HEK293 (cell line): ENCODE measurements around the gene CD68.

Experiments
- CTCF ChIA-PET: fragments of 350-600 bp; formaldehyde crosslinking; extraction: SDS; loops from one replicate; lab custom pipeline; 2021; ENCODE audit warnings: antibody characterized with exemption; lab: Yijun Ruan, JAX
- POLR2A ChIA-PET: fragments of 300-600 bp; formaldehyde crosslinking; extraction: SDS; loops from one replicate; lab custom pipeline; 2020; ENCODE audit warnings: antibody characterized with exemption, inconsistent platforms; lab: Yijun Ruan, JAX
- H3K27ac ChIP-seq: fragments of 200-500 bp; sonication (Bioruptor generic); 2 replicates; pipeline ENCODE4 v1.5.1; 2014; ENCODE audit warnings: low read depth, low read length, control low read depth, inconsistent platforms; ENCODE audit errors: extremely low read depth
- H3K36me3 ChIP-seq, 2 experiments: fragments of 200-500 bp in 1 of 2; sonication (Bioruptor generic) in 1 of 2; 1 replicate in 1 of 2; 2 replicates in 1 of 2; pipeline ENCODE4 v1.5.1; 2014 to 2017; ENCODE audit warnings: inconsistent platforms in 2 of 2, low read length in 2 of 2; ENCODE audit not compliant: control insufficient read depth in 2 of 2, insufficient read depth in 1 of 2
- H3K4me1 ChIP-seq: fragments of 200-500 bp; sonication (Bioruptor generic); 2 replicates; pipeline ENCODE4 v1.5.1; 2014; ENCODE audit warnings: mild to moderate bottlenecking, low read length, inconsistent platforms; ENCODE audit not compliant: control insufficient read depth, insufficient read depth
- H3K4me3 ChIP-seq: 2 replicates; pipeline ENCODE4 v1.5.1; 2011; ENCODE audit warnings: low read depth, mild to moderate bottlenecking, control low read depth, low read length, moderate library complexity
- H3K9me3 ChIP-seq: fragments of 200-500 bp; sonication (Bioruptor generic); 2 replicates; pipeline ENCODE4 v1.5.1; 2014; ENCODE audit warnings: low read depth, low read length, inconsistent platforms; ENCODE audit not compliant: control insufficient read depth, insufficient read depth
- GLIS1 ChIP-seq: fragments of 450-650 bp; formaldehyde crosslinking; IDR thresholded peaks from 2 replicates; pipeline ENCODE4 v1.5.1; 2016; ENCODE audit warnings: missing biosample characterization, missing genetic modification characterization
- KLF1 ChIP-seq: fragments of 450-650 bp; formaldehyde crosslinking; IDR thresholded peaks from 2 replicates; pipeline ENCODE4 v1.5.1; 2016; ENCODE audit warnings: missing biosample characterization, missing genetic modification characterization
- MYNN ChIP-seq: fragments of 450-650 bp; formaldehyde crosslinking; IDR thresholded peaks from 2 replicates; pipeline ENCODE4 v1.5.1; 2016; ENCODE audit warnings: missing biosample characterization, missing genetic modification characterization, borderline replicate concordance
- PRDM1 ChIP-seq: fragments of 450-650 bp; formaldehyde crosslinking; IDR thresholded peaks from 2 replicates; pipeline ENCODE4; 2016; ENCODE audit warnings: missing biosample characterization, missing genetic modification characterization
- ZIC2 ChIP-seq: fragments of 450-650 bp; formaldehyde crosslinking; IDR thresholded peaks from 2 replicates; pipeline ENCODE4 v1.5.1; 2016; ENCODE audit warnings: missing biosample characterization, missing genetic modification characterization
- ZNF112 ChIP-seq: fragments of 450-650 bp; formaldehyde crosslinking; IDR thresholded peaks from 2 replicates; pipeline ENCODE4 v1.5.0; 2017; ENCODE audit warnings: missing biosample characterization, missing genetic modification characterization
- ZNF16 ChIP-seq: fragments of 450-650 bp; formaldehyde crosslinking; IDR thresholded peaks from 2 replicates; pipeline ENCODE4 v1.5.1; 2016; ENCODE audit warnings: low read depth, missing biosample characterization, missing genetic modification characterization
- ZNF175 ChIP-seq: fragments of 450-650 bp; formaldehyde crosslinking; IDR thresholded peaks from 2 replicates; pipeline ENCODE4 v1.5.1; 2016; ENCODE audit warnings: missing biosample characterization, missing genetic modification characterization
- ZNF202 ChIP-seq: fragments of 450-650 bp; formaldehyde crosslinking; IDR thresholded peaks from 2 replicates; pipeline ENCODE4 v1.5.1; 2016; ENCODE audit warnings: missing biosample characterization, missing genetic modification characterization, borderline replicate concordance
- ZNF274 ChIP-seq, 2 experiments: fragments of 200-500 bp in 1 of 2; fragments of 450-650 bp in 1 of 2; sonication (Bioruptor generic) in 1 of 2; formaldehyde crosslinking in 1 of 2; IDR thresholded peaks; 2 replicates each; pipeline versions ENCODE4 v1.5.1 to v1.6.1; 2014 to 2016; ENCODE audit warnings: borderline replicate concordance in 1 of 2, inconsistent platforms in 1 of 2, low read length in 1 of 2, missing biosample characterization in 1 of 2, missing genetic modification characterization in 1 of 2
- ZNF292 ChIP-seq: fragments of 450-650 bp; formaldehyde crosslinking; IDR thresholded peaks from 2 replicates; pipeline ENCODE4 v1.5.1; 2016; ENCODE audit warnings: low read depth, missing biosample characterization, missing genetic modification characterization, borderline replicate concordance
- ZNF302 ChIP-seq: fragments of 450-650 bp; formaldehyde crosslinking; IDR thresholded peaks from 2 replicates; pipeline ENCODE4 v1.5.1; 2016; ENCODE audit warnings: missing biosample characterization, missing genetic modification characterization, low read depth
- ZNF335 ChIP-seq: fragments of 450-650 bp; formaldehyde crosslinking; conservative IDR thresholded peaks from 2 replicates; pipeline ENCODE4 v1.5.1; 2016; ENCODE audit warnings: missing biosample characterization, missing genetic modification characterization
- ZNF426 ChIP-seq: fragments of 450-650 bp; formaldehyde crosslinking; IDR thresholded peaks from 2 replicates; pipeline ENCODE4 v1.5.1; 2017; ENCODE audit warnings: missing biosample characterization, missing genetic modification characterization, mild to moderate bottlenecking, inconsistent platforms, moderate library complexity
- ZNF623 ChIP-seq: fragments of 450-650 bp; formaldehyde crosslinking; IDR thresholded peaks from 2 replicates; pipeline ENCODE4 v1.5.1; 2016; ENCODE audit warnings: missing biosample characterization, missing genetic modification characterization
- ZNF654 ChIP-seq: fragments of 450-650 bp; formaldehyde crosslinking; IDR thresholded peaks from 2 replicates; pipeline ENCODE4 v1.5.1; 2016; ENCODE audit warnings: low read depth, missing biosample characterization, missing genetic modification characterization
- TF ChIP-seq, protein P1 (sequence below): fragments of 450-650 bp; formaldehyde crosslinking; IDR thresholded peaks from 2 replicates; pipeline ENCODE4 v1.5.1; 2017; ENCODE audit warnings: missing biosample characterization, missing genetic modification characterization
- TF ChIP-seq, protein P2 (sequence below): fragments of 450-650 bp; IDR thresholded peaks from 2 replicates; pipeline ENCODE4 v1.5.1; 2018; ENCODE audit warnings: missing biosample characterization, mild to moderate bottlenecking, missing genetic modification characterization
- TF ChIP-seq, protein P3 (sequence below): fragments of 450-650 bp; formaldehyde crosslinking; IDR thresholded peaks from 2 replicates; pipeline ENCODE4 v1.5.1; 2016; ENCODE audit warnings: missing biosample characterization, missing genetic modification characterization
- TF ChIP-seq, protein P4 (sequence below): fragments of 450-650 bp; formaldehyde crosslinking; IDR thresholded peaks from 2 replicates; pipeline ENCODE4 v1.5.1; 2016; ENCODE audit warnings: missing biosample characterization, missing genetic modification characterization
- TF ChIP-seq, protein P5 (sequence below): fragments of 450-650 bp; formaldehyde crosslinking; IDR thresholded peaks from 2 replicates; pipeline ENCODE4 v1.5.1; 2016; ENCODE audit warnings: missing biosample characterization, missing genetic modification characterization
- TF ChIP-seq, protein P6 (sequence below): fragments of 450-650 bp; formaldehyde crosslinking; IDR thresholded peaks from 2 replicates; pipeline ENCODE4 v1.5.1; 2016; ENCODE audit warnings: missing biosample characterization, missing genetic modification characterization
- TF ChIP-seq, protein P7 (sequence below): fragments of 450-650 bp; formaldehyde crosslinking; IDR thresholded peaks from 2 replicates; pipeline ENCODE4 v1.5.1; 2016; ENCODE audit warnings: missing biosample characterization, missing genetic modification characterization

Gene CD68

DNA sequence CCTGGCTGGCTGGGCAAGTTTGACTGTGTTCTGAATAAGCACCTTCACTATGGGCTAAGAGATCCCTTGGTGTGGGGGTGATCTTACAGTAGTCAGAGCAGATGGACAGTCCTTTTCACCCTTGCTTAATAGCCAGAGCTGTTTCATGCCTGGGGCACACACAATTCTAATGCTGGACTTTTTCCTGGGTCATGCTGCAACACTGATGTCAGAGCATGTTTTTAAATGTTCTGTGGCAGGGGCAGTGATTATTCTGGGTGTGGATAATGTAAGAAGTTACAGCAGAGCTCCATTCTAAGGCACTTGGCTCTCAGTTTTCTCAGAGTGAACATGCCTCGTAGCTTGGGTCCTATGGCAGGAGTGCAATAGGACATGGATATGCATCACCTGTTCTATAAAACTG is 4.0 kb upstream of the CD68 start (continued):
- TF ChIP-seq, protein P1, sequence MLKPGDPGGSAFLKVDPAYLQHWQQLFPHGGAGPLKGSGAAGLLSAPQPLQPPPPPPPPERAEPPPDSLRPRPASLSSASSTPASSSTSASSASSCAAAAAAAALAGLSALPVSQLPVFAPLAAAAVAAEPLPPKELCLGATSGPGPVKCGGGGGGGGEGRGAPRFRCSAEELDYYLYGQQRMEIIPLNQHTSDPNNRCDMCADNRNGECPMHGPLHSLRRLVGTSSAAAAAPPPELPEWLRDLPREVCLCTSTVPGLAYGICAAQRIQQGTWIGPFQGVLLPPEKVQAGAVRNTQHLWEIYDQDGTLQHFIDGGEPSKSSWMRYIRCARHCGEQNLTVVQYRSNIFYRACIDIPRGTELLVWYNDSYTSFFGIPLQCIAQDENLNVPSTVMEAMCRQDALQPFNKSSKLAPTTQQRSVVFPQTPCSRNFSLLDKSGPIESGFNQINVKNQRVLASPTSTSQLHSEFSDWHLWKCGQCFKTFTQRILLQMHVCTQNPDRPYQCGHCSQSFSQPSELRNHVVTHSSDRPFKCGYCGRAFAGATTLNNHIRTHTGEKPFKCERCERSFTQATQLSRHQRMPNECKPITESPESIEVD (tag by site-specific recombination), result no peak
- TF ChIP-seq GLIS1 (tag by site-specific recombination) (no peak), ZNF274 (IDR thresholded peaks at IDR 0.05; ENCODE audit: low read length) (no peak), ZNF274 (tag by site-specific recombination; IDR thresholded peaks at IDR 0.05; ENCODE audit: borderline replicate concordance) (no peak), ZNF292 (tag by site-specific recombination) (no peak), ZIC2 (tag by site-specific recombination) (no peak), KLF1 (tag by site-specific recombination) (no peak), ZNF654 (no peak), ZNF202 (tag by site-specific recombination) (no peak), ZNF426 (no peak)
- TF ChIP-seq, protein P2, sequence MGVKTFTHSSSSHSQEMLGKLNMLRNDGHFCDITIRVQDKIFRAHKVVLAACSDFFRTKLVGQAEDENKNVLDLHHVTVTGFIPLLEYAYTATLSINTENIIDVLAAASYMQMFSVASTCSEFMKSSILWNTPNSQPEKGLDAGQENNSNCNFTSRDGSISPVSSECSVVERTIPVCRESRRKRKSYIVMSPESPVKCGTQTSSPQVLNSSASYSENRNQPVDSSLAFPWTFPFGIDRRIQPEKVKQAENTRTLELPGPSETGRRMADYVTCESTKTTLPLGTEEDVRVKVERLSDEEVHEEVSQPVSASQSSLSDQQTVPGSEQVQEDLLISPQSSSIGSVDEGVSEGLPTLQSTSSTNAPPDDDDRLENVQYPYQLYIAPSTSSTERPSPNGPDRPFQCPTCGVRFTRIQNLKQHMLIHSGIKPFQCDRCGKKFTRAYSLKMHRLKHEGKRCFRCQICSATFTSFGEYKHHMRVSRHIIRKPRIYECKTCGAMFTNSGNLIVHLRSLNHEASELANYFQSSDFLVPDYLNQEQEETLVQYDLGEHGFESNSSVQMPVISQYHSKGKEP, result no peak
- TF ChIP-seq, protein P3, sequence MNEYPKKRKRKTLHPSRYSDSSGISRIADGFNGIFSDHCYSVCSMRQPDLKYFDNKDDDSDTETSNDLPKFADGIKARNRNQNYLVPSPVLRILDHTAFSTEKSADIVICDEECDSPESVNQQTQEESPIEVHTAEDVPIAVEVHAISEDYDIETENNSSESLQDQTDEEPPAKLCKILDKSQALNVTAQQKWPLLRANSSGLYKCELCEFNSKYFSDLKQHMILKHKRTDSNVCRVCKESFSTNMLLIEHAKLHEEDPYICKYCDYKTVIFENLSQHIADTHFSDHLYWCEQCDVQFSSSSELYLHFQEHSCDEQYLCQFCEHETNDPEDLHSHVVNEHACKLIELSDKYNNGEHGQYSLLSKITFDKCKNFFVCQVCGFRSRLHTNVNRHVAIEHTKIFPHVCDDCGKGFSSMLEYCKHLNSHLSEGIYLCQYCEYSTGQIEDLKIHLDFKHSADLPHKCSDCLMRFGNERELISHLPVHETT (tag by site-specific recombination), result no peak

DNA sequence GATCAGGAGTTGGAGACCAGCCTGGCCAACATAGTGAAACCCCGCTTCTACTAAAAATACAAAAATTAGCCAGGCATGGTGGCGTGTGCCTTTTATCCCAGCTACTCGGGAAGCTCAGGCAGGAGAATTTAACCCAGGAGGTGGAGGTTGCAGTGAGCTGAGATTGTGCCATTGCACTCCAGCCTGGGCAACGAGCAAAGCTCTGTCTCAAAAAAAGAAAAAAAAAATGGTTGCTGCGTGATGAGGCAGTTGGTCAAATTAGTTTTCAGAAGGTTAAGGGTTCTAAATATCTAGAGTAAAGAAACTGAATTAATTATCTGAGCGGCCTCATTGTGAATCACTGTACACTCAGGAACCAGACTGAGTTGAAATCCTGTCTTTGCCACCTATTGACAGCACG is 3.5 kb upstream of the CD68 start:
- Histone ChIP-seq H3K9me3 (no peaks in the 10 kb centered on the region), H3K4me3 (no peak overlapping the region), H3K27ac (no peak overlapping the region), H3K4me1 (peaks cover 5% of the 10 kb centered on the region), H3K36me3 (peaks cover 43 to 81% of the 10 kb centered on the region in 2 experiments)
- ChIA-PET CTCF (interaction anchor here (1.0 to 1.5 kb wide), 4 partner anchors 10 to 112 kb away, joined by 3 to 6 read pairs (median 3); partner anchors contain the start of gene SENP3), POLR2A (interaction anchor here (0.6 to 8.2 kb wide), 6 partner anchors 9 to 246 kb away, joined by 3 to 98 read pairs (median 4); partner anchors contain the start of genes ATP1B2, MPDU1, TP53 and WRAP53)
- TF ChIP-seq ZNF302 (tag by site-specific recombination), result no peak
- TF ChIP-seq ZIC2 (tag by site-specific recombination), result no peak
- TF ChIP-seq ZNF112 (tag by site-specific recombination), result no peak
- no peak for TF ChIP-seq MYNN (tag by site-specific recombination)
- TF ChIP-seq PRDM1, result no peak
- TF ChIP-seq ZNF623 (tag by site-specific recombination), result no peak
- TF ChIP-seq, protein P1 (tag by site-specific recombination), result no peak
- TF ChIP-seq, protein P4, sequence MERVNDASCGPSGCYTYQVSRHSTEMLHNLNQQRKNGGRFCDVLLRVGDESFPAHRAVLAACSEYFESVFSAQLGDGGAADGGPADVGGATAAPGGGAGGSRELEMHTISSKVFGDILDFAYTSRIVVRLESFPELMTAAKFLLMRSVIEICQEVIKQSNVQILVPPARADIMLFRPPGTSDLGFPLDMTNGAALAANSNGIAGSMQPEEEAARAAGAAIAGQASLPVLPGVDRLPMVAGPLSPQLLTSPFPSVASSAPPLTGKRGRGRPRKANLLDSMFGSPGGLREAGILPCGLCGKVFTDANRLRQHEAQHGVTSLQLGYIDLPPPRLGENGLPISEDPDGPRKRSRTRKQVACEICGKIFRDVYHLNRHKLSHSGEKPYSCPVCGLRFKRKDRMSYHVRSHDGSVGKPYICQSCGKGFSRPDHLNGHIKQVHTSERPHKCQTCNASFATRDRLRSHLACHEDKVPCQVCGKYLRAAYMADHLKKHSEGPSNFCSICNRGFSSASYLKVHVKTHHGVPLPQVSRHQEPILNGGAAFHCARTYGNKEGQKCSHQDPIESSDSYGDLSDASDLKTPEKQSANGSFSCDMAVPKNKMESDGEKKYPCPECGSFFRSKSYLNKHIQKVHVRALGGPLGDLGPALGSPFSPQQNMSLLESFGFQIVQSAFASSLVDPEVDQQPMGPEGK, result no peak
- TF ChIP-seq ZNF335, result no peak
- TF ChIP-seq, protein P5, sequence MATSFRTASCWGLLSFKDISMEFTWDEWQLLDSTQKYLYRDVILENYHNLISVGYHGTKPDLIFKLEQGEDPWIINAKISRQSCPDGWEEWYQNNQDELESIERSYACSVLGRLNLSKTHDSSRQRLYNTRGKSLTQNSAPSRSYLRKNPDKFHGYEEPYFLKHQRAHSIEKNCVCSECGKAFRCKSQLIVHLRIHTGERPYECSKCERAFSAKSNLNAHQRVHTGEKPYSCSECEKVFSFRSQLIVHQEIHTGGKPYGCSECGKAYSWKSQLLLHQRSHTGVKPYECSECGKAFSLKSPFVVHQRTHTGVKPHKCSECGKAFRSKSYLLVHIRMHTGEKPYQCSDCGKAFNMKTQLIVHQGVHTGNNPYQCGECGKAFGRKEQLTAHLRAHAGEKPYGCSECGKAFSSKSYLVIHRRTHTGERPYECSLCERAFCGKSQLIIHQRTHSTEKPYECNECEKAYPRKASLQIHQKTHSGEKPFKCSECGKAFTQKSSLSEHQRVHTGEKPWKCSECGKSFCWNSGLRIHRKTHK (tag by site-specific recombination), result no peak
- TF ChIP-seq, protein P6, sequence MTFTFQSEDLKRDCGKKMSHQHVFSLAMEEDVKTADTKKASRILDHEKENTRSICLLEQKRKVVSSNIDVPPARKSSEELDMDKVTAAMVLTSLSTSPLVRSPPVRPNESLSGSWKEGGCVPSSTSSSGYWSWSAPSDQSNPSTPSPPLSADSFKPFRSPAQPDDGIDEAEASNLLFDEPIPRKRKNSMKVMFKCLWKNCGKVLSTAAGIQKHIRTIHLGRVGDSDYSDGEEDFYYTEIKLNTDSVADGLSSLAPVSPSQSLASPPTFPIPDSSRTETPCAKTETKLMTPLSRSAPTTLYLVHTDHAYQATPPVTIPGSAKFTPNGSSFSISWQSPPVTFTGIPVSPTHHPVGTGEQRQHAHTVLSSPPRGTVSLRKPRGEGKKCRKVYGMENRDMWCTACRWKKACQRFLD, result no peak
- no peak for TF ChIP-seq ZNF16 (tag by site-specific recombination)
- TF ChIP-seq ZNF175 (tag by site-specific recombination), result no peak
- TF ChIP-seq, protein P7, sequence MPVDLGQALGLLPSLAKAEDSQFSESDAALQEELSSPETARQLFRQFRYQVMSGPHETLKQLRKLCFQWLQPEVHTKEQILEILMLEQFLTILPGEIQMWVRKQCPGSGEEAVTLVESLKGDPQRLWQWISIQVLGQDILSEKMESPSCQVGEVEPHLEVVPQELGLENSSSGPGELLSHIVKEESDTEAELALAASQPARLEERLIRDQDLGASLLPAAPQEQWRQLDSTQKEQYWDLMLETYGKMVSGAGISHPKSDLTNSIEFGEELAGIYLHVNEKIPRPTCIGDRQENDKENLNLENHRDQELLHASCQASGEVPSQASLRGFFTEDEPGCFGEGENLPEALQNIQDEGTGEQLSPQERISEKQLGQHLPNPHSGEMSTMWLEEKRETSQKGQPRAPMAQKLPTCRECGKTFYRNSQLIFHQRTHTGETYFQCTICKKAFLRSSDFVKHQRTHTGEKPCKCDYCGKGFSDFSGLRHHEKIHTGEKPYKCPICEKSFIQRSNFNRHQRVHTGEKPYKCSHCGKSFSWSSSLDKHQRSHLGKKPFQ (tag by site-specific recombination), result no peak
